Erythroblast (primary cell): ENCODE measurements around the gene SRGAP2C.
"Not testable (repeated sequence)": the region's sequence is repeated elsewhere in the genome, so short reads cannot be mapped to it uniquely, and the experiment has no call there.

ENCODE experiments used
- GATA1 ChIP-seq: IDR thresholded peaks from 2 replicates; pipeline ENCODE4 v1.6.1; 2011; ENCODE audit warnings: low read depth, mild to moderate bottlenecking, control low read depth, low read length, moderate library complexity
- POLR2A ChIP-seq: IDR thresholded peaks from 2 replicates; pipeline ENCODE4 v1.6.1; 2011; ENCODE audit warnings: mild to moderate bottlenecking, low read length

GRCh38 chr1:121197095-121197882, 12.5 kb downstream of the SRGAP2C start:
- TF ChIP-seq POLR2A, GATA1: not testable (repeated sequence)
